Ovary (tissue), 10 donors: ENCODE data around the gene CD151. TPM values are rescaled to one million over a fixed set of nuclear protein-coding genes. Genes with fewer than 3 reads are reported as not detected.

Experiments used
- DNase-seq, 5 donors: peaks; one replicate each; pipeline ENCODE4 v3.0.0-alpha.2; 2019 to 2020
- H3K27ac ChIP-seq, 2 donors: fragments of 200-600 bp; one replicate each; pipeline versions ENCODE4 v1.5.1 to v1.8.0; 2019 to 2022
- H3K27me3 ChIP-seq: fragments of 200-600 bp; one replicate; pipeline ENCODE4 v1.8.0; 2022
- H3K36me3 ChIP-seq: fragments of 200-600 bp; sonication (generic); one replicate; pipeline ENCODE4 v1.5.1; 2019
- H3K4me1 ChIP-seq: one replicate; pipeline ENCODE4 v1.8.1; 2013; ENCODE audit warnings: mild to moderate bottlenecking, moderate library complexity; ENCODE audit not compliant: insufficient read depth
- H3K4me3 ChIP-seq: fragments of 200-600 bp; sonication (generic); one replicate; pipeline ENCODE4 v1.5.1; 2017
- H3K9me3 ChIP-seq, 2 donors: fragments of 200-600 bp in 1 of 2; sonication (generic) in 1 of 2; one replicate each; pipeline versions ENCODE4 v1.5.1 to v1.8.1; 2013 to 2019; ENCODE audit warnings: mild to moderate bottlenecking in 1 of 2, moderate library complexity in 1 of 2
- CTCF ChIP-seq, 3 donors: fragments of 450-650 bp in 2 of 3; fragments of 200-600 bp in 1 of 3; IDR thresholded peaks; one replicate each; pipeline versions ENCODE4 v1.5.1 to v1.8.0; 2016 to 2022; ENCODE audit warnings: antibody characterized with exemption in 3 of 3, mild to moderate bottlenecking in 1 of 3
- EP300 ChIP-seq: sonication (generic); formaldehyde crosslinking; IDR thresholded peaks from one replicate; pipeline ENCODE4 v1.6.1; 2017; ENCODE audit warnings: antibody characterized with exemption
- POLR2A ChIP-seq: fragments of 450-650 bp; IDR thresholded peaks from one replicate; pipeline ENCODE4 v1.6.1; 2017; ENCODE audit warnings: antibody characterized with exemption, mild to moderate bottlenecking, moderate library complexity
- WGBS, 3 donors: extraction: QIAGEN DNeasy Blood & Tissue Kit in 1 of 3; methylation state at CpG; one replicate each; pipeline versions ENCODE4 v1.1.5 to v1.1.7; 2013 to 2017; 5-methylcytosine and 5-hydroxymethylcytosine counted together
- intact Hi-C, 4 donors: fragments of 100-400 bp; cut with DNase I; formaldehyde crosslinking; loops; one replicate each; pipeline versions ENCODE4 v1.11.0 to v1.15.1; 2022 to 2023
- long read RNA-seq, 3 donors: library from polyadenylated mRNA in 2 of 3; unstranded in 2 of 3; transcript quantifications; one replicate each; pipeline ENCODE4 v2.0.0 and lab custom pipeline, GENCODE V29; 2021 to 2026
- polyA plus RNA-seq, 2 donors: library from polyadenylated mRNA; stranded (reverse); fragments of 200-250 nt in 1 of 2; fragments of 350-450 nt in 1 of 2; fragmentation: Illumina TruSeq in 1 of 2; extraction: RNeasy Lipid Tissue Mini Kit (QIAGEN cat#74804) in 1 of 2; gene quantifications; one replicate each; pipeline ENCODE4 v1.2.3, GENCODE V29; 2013 to 2014
- total RNA-seq, 7 donors: library from RNA; depleted of rRNA in 2 of 7; stranded (reverse); fragments of >200 nt in 2 of 7; fragmentation: NEBNext Ultra II Directional in 3 of 7; extraction: Animal tissue kit (Norgen Biotek cat#: 25700) in 3 of 7; gene quantifications; one replicate each; pipeline versions ENCODE4 v1.1.0 to v1.2.4, GENCODE V29; 2016 to 2023
- donor health status: DM: no; HTN: no; CAD: no; lungs with moderate emphysema.
- donor health status: DM: no; HTN: no; CAD: no.
- donor health status: Bipolar disorder and iron deficiency.
- donor health status: DM: yes; HTN: yes; CAD: no.
- donor health status: DM: no; HTN: no; CAD: no.
- donor health status: DM: yes; HTN: yes; CAD: no.

Gene CD151
- 100 to 1,000 TPM in 6 of 7 donors, 10 to 100 TPM in 1; 32.9 to 243 (median 176) TPM for total RNA-seq
- 100 to 1,000 TPM in 1 of 2 donors, 10 to 100 TPM in 1; 46.3 to 168 TPM for polyA plus RNA-seq
- long read RNA-seq, donor 1, transcript CD151-201 (9 exons, 1,545 nt) = minor isoform, 10 of 418 reads
- long read RNA-seq, donor 1, transcript CD151-202 (9 exons, 1,658 nt) = minor isoform, 146 of 418 reads
- long read RNA-seq, donor 1, transcript CD151-203 (8 exons, 1,486 nt) = major isoform, 159 of 418 reads
- long read RNA-seq, donor 1, partial matches to known transcripts = 36 of 418 reads
- long read RNA-seq, donor 1, other reads (novel, unspliced or antisense) = 63 of 418 reads
- long read RNA-seq, donor 2, transcript CD151-202 (9 exons, 1,658 nt) = major isoform, 28 of 80 reads
- long read RNA-seq, donor 2, transcript CD151-203 (8 exons, 1,486 nt) = major isoform, 28 of 80 reads
- long read RNA-seq, donor 2, partial matches to known transcripts = 19 of 80 reads
- long read RNA-seq, donor 2, other reads (novel, unspliced or antisense) = 0 of 80 reads
- long read RNA-seq, donor 3, transcript CD151-202 (9 exons, 1,658 nt) = major isoform, 79 of 255 reads
- long read RNA-seq, donor 3, transcript CD151-201 (9 exons, 1,545 nt) = minor isoform, 8 of 255 reads
- long read RNA-seq, donor 3, transcript CD151-220 (8 exons, 1,835 nt) = minor isoform, 5 of 255 reads
- long read RNA-seq, donor 3, transcript CD151-203 (8 exons, 1,486 nt) = minor isoform, 75 of 255 reads
- long read RNA-seq, donor 3, partial matches to known transcripts = 40 of 255 reads
- long read RNA-seq, donor 3, other reads (novel, unspliced or antisense) = 47 of 255 reads

GRCh38 chr11:832529-833113 lies at the start of gene CD151:
TSS of gene CD151 (plus strand) at chr11:832952. CDS start at chr11:836070, 3,118 bp downstream.
- peak within 1 kb of the TSS; percentile 52 to 65 for H3K27ac ChIP-seq
- TF ChIP-seq EP300 = no peak
- no peak for TF ChIP-seq CTCF (IDR thresholded peaks at IDR 0.05)
- no peak for TF ChIP-seq POLR2A
- no peaks in the 10 kb centered on the region for H3K9me3 ChIP-seq
- intact Hi-C loops = no loop called here
- no peaks in the 10 kb centered on the region for H3K36me3 ChIP-seq
- peak within 1 kb of the TSS; percentile 51 for H3K4me3 ChIP-seq
- H3K4me1 ChIP-seq = peaks cover 21% of the 10 kb centered on the region
- peak in 2 of 5 donors; percentile 64 to 74 for DNase-seq
- H3K27me3 ChIP-seq = no peaks in the 10 kb centered on the region
- WGBS, 3 donors = 1 to 3% (median 2%) methylated on average over 44 to 64 of the region's 67 CpGs

GRCh38 chr11:783581-784015 lies 49.2 kb upstream of the CD151 start:
- H3K27ac ChIP-seq = no peak overlapping the region
- intact Hi-C loops = no loop called here
- no peaks in the 10 kb centered on the region for H3K4me1 ChIP-seq
- H3K9me3 ChIP-seq = no peaks in the 10 kb centered on the region
- WGBS, 3 donors = 24 to 30% (median 25%) methylated on average over 24 of the region's 24 CpGs
- H3K27me3 ChIP-seq = no peaks in the 10 kb centered on the region
- H3K4me3 ChIP-seq = no peak overlapping the region
- H3K36me3 ChIP-seq = no peaks in the 10 kb centered on the region
- TF ChIP-seq POLR2A (no peak), CTCF (IDR thresholded peaks at IDR 0.05) (peak; percentile 42 to 53 (median 43))
- peak; percentile 64 to 79 (median 71) for DNase-seq

GRCh38 chr11:786235-787083 lies 46.3 kb upstream of the CD151 start:
- no peaks in the 10 kb centered on the region for H3K9me3 ChIP-seq
- no peaks in the 10 kb centered on the region for H3K36me3 ChIP-seq
- H3K27me3 ChIP-seq = no peaks in the 10 kb centered on the region
- TF ChIP-seq POLR2A (no peak), CTCF (IDR thresholded peaks at IDR 0.05) (no peak), EP300 (no peak)
- no peak overlapping the region for H3K4me3 ChIP-seq
- no peak overlapping the region for H3K27ac ChIP-seq
- intact Hi-C loops = no loop called here
- no peaks in the 10 kb centered on the region for H3K4me1 ChIP-seq
- 49 to 55% (median 53%) methylated on average over 23 to 24 of the region's 24 CpGs for whole genome bisulfite sequencing, 3 donors
- no peak for DNase-seq
